Measurements from ENCODE around the gene CMTM4.
A peak's percentile ranks its signal among the peaks of the same experiment; 100 is the strongest.

Gene CMTM4

GRCh38 chr16:66609139-66609510 lies 87.4 kb downstream of the CMTM4 start:
- in situ Hi-C loops (cut with HindIII; ENCODE audit: low pct_unique_long_range_greater_than_20kb, low sequenced_read_pairs) = no loop called here

GRCh38 chr16:66608241-66609138 lies 88.1 kb downstream of the CMTM4 start:
- in situ Hi-C loops (cut with HindIII; ENCODE audit: low pct_unique_long_range_greater_than_20kb, low sequenced_read_pairs) = no loop called here
- DNase-seq (ENCODE audit: low read depth in 1 of 2, low spot score in 1 of 2) = peak; percentile 87 to 91
- no peak for TF ChIP-seq JUND (IDR thresholded peaks at IDR 0.05; ENCODE audit: low read depth)

More at GRCh38 chr16:66609139-66609510, 87.4 kb downstream of the CMTM4 start:
- no peak for DNase-seq (ENCODE audit: low read depth in 1 of 2, low spot score in 1 of 2)
- TF ChIP-seq JUND (IDR thresholded peaks at IDR 0.05; ENCODE audit: low read depth) = no peak

- no peak for DNase-seq (ENCODE audit: low read depth in 1 of 2, low spot score in 1 of 2)
- TF ChIP-seq JUND (IDR thresholded peaks at IDR 0.05; ENCODE audit: low read depth) = no peak
- in situ Hi-C loops (cut with HindIII; ENCODE audit: low pct_unique_long_range_greater_than_20kb, low sequenced_read_pairs) = no loop called here
Measured at GRCh38 chr16:66605979-66606751, 90.4 kb downstream of the CMTM4 start.

GRCh38 chr16:66605177-66605978 lies 91.2 kb downstream of the CMTM4 start:
- TF ChIP-seq JUND (IDR thresholded peaks at IDR 0.05; ENCODE audit: low read depth) = no peak
- in situ Hi-C loops (cut with HindIII; ENCODE audit: low pct_unique_long_range_greater_than_20kb, low sequenced_read_pairs) = no loop called here
- no peak for DNase-seq (ENCODE audit: low read depth in 1 of 2, low spot score in 1 of 2)

- no peak for TF ChIP-seq JUND (IDR thresholded peaks at IDR 0.05; ENCODE audit: low read depth)
- in situ Hi-C loops (cut with HindIII; ENCODE audit: low pct_unique_long_range_greater_than_20kb, low sequenced_read_pairs) = no loop called here
- DNase-seq (ENCODE audit: low read depth in 1 of 2, low spot score in 1 of 2) = no peak
Measured at GRCh38 chr16:66604376-66605176, 92.0 kb downstream of the CMTM4 start, which contains the start of gene CMTM3. Gene CMTM3, plus strand, starts transcription at chr16:66604704. Its CDS starts 102 bp downstream, at chr16:66604806.

- no peak for TF ChIP-seq JUND (IDR thresholded peaks at IDR 0.05; ENCODE audit: low read depth)
- no peak for DNase-seq (ENCODE audit: low read depth in 1 of 2, low spot score in 1 of 2)
- in situ Hi-C loops (cut with HindIII; ENCODE audit: low pct_unique_long_range_greater_than_20kb, low sequenced_read_pairs) = no loop called here
Measured at GRCh38 chr16:66603537-66604375, 92.8 kb downstream of the CMTM4 start.

GRCh38 chr16:66601471-66601870 lies 95.1 kb downstream of the CMTM4 start:
- TF ChIP-seq JUND (IDR thresholded peaks at IDR 0.05; ENCODE audit: low read depth) = no peak
- in situ Hi-C loops (cut with HindIII; ENCODE audit: low pct_unique_long_range_greater_than_20kb, low sequenced_read_pairs) = no loop called here
- DNase-seq (ENCODE audit: low read depth in 1 of 2, low spot score in 1 of 2) = no peak

- in situ Hi-C loops (cut with HindIII; ENCODE audit: low pct_unique_long_range_greater_than_20kb, low sequenced_read_pairs) = no loop called here
- no peak for DNase-seq (ENCODE audit: low read depth in 1 of 2, low spot score in 1 of 2)
Measured at GRCh38 chr16:66600477-66600876, 96.1 kb downstream of the CMTM4 start.

GRCh38 chr16:66599726-66600125 lies 96.8 kb downstream of the CMTM4 start:
- in situ Hi-C loops (cut with HindIII; ENCODE audit: low pct_unique_long_range_greater_than_20kb, low sequenced_read_pairs) = no loop called here
- TF ChIP-seq JUND (IDR thresholded peaks at IDR 0.05; ENCODE audit: low read depth) = no peak
- DNase-seq (ENCODE audit: low read depth in 1 of 2, low spot score in 1 of 2) = no peak

More at GRCh38 chr16:66600477-66600876, 96.1 kb downstream of the CMTM4 start:
- TF ChIP-seq JUND (IDR thresholded peaks at IDR 0.05; ENCODE audit: low read depth) = no peak

- in situ Hi-C loops (cut with HindIII; ENCODE audit: low pct_unique_long_range_greater_than_20kb, low sequenced_read_pairs) = no loop called here
- no peak for TF ChIP-seq JUND (IDR thresholded peaks at IDR 0.05; ENCODE audit: low read depth)
- DNase-seq (ENCODE audit: low read depth in 1 of 2, low spot score in 1 of 2) = no peak
Measured at GRCh38 chr16:66598111-66598510, 98.4 kb downstream of the CMTM4 start.

Measured in T47D (cell line).